ENCODE data around the gene POFUT2. TPM values are rescaled to one million over a fixed set of nuclear protein-coding genes. Genes with fewer than 3 reads are reported as not detected.

The POFUT2 gene
- total RNA-seq, 1 experiment from 2014 or later = 28.2 TPM

DNA sequence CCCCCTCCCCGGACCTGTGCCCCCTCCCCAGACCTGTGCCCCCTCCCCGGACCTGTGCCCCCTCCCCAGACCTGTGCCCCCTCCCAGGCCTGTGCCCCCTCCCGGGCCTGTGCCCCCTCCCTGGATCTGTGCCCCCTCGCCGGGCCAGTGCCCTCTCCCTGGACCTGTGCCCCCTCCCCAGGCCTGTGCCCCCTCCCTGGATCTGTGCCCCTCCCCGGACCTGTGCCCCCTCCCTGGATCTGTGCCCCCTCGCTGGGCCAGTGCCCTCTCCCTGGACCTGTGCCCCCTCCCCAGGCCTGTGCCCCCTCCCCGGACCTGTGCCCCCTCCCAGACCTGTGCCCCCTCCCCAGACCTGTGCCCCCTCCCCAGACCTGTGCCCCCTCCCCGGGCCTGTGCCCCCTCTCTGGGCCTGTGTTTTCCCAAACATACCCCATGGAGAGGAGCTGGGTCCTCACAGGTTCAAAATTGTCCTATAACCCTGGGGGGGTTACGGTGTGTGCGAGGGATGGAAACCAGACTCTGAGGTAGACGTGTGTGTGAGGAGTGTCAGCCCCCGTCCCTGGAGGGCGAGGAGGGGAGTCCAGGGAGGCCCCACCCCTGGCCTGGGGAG lies 47.6 kb upstream of the POFUT2 start:
- Histone ChIP-seq H3K27me3 (ENCODE audit: low read length) (no peaks in the 10 kb centered on the region), H4K20me1 (ENCODE audit: low read length) (no peaks in the 10 kb centered on the region), H3K4me1 (ENCODE audit: insufficient read depth, low read length) (peaks cover 8% of the 10 kb centered on the region), H3K4me3 (ENCODE audit: low read length) (no peak overlapping the region), H3K9me2 (replicated peaks; ENCODE audit: low read length) (no peaks in the 10 kb centered on the region), H3K79me2 (ENCODE audit: low read length) (no peaks in the 10 kb centered on the region), H3K36me3 (ENCODE audit: low read depth, low read length) (no peaks in the 10 kb centered on the region), H3K4me2 (ENCODE audit: low read length) (no peak overlapping the region), H3K9me3 (ENCODE audit: low read length) (no peaks in the 10 kb centered on the region), H2AFZ (ENCODE audit: low read length) (no peak overlapping the region), H3K27ac (ENCODE audit: low read length) (no peak overlapping the region), H3F3A (ENCODE audit: low read length, unreplicated experiment) (no peaks in the 10 kb centered on the region), H3K9ac (ENCODE audit: low read length) (no peak overlapping the region)
- intact Hi-C loops (cut with micrococcal nuclease) = no loop called here
- DNase-seq (no peak), ATAC-seq (no peak)
- BruUV-seq (replicated peaks) = no TSS peak
- POLR2A ChIA-PET (ENCODE audit: unreplicated experiment) = no interaction called here
- TF ChIP-seq EZH2 (IDR thresholded peaks at IDR 0.05; ENCODE audit: low read length, unreplicated experiment) (no peak), EZH2phosphoT487 (IDR thresholded peaks at IDR 0.05; ENCODE audit: borderline replicate concordance, low read length) (no peak)
- TF ChIP-seq, protein P1, sequence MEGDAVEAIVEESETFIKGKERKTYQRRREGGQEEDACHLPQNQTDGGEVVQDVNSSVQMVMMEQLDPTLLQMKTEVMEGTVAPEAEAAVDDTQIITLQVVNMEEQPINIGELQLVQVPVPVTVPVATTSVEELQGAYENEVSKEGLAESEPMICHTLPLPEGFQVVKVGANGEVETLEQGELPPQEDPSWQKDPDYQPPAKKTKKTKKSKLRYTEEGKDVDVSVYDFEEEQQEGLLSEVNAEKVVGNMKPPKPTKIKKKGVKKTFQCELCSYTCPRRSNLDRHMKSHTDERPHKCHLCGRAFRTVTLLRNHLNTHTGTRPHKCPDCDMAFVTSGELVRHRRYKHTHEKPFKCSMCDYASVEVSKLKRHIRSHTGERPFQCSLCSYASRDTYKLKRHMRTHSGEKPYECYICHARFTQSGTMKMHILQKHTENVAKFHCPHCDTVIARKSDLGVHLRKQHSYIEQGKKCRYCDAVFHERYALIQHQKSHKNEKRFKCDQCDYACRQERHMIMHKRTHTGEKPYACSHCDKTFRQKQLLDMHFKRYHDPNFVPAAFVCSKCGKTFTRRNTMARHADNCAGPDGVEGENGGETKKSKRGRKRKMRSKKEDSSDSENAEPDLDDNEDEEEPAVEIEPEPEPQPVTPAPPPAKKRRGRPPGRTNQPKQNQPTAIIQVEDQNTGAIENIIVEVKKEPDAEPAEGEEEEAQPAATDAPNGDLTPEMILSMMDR (conservative IDR thresholded peaks at IDR 0.05; ENCODE audit: low read depth, low read length) = no peak
- CTCF ChIA-PET = no interaction called here

DNA sequence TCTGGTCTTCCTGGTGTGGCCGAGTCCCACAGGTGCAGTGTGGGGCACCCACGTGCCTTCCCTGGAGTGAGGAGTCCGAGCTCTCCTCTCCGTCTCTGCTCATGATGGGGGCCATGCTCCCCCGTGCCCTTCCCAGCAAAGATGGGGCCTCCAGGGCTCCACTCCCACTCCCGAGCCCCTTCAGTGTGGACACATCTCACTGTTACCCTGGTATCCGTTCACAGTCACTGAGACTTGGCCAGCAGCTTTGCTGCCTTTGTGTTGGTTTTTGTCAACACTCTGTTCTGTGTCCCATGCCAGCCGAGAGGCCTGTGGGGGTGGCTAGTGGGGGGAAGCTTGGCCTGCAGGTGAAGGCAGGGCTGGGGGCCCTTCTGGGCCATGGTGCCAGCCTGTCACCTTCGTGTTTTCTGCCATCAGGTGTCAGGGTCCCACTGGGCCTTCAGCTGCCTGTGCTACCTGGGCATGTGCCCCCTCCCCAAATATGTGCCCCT lies 46.9 kb upstream of the POFUT2 start:
- no peak overlapping the region for H3K9ac ChIP-seq (ENCODE audit: low read length)
- H3K4me2 ChIP-seq (ENCODE audit: low read length) = no peak overlapping the region

DNA sequence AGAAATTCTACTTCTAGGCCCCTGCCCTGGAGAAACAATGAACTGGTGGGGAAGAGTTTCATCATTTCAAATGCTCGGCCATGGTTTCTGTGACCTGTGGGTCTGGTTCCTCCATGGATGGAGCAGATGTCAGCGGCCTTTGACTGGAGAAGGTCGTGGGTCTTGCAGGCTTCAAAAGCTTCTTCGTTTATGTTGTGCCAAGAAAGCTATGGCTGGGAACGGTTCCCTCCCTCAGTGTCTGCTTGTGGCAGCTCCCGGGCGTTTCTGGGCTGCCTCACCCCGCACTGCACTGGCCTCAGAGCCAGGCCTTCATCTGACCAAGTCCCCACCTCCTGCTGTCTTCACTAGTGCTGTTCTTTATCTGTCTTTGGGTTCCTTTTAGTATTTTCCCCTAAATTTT lies 46.4 kb upstream of the POFUT2 start:
- H3K9me2 ChIP-seq (replicated peaks; ENCODE audit: low read length) = no peaks in the 10 kb centered on the region
- H3K9ac ChIP-seq (ENCODE audit: low read length) = no peak overlapping the region
- ChIA-PET CTCF (no interaction called here), POLR2A (ENCODE audit: unreplicated experiment) (no interaction called here)
- no peak overlapping the region for H3K4me3 ChIP-seq (ENCODE audit: low read length)
- intact Hi-C loops (cut with micrococcal nuclease) = no loop called here
- no peak for DNase-seq
- no peaks in the 10 kb centered on the region for H3F3A ChIP-seq (ENCODE audit: low read length, unreplicated experiment)
- H3K4me2 ChIP-seq (ENCODE audit: low read length) = no peak overlapping the region
- H2AFZ ChIP-seq (ENCODE audit: low read length) = no peak overlapping the region
- no peaks in the 10 kb centered on the region for H3K27me3 ChIP-seq (ENCODE audit: low read length)
- no peaks in the 10 kb centered on the region for H3K9me3 ChIP-seq (ENCODE audit: low read length)
- peaks cover 19% of the 10 kb centered on the region for H3K4me1 ChIP-seq (ENCODE audit: insufficient read depth, low read length)
- no peaks in the 10 kb centered on the region for H3K79me2 ChIP-seq (ENCODE audit: low read length)
- no TSS peak for BruUV-seq (replicated peaks)
- no peak overlapping the region for H3K27ac ChIP-seq (ENCODE audit: low read length)
- no peaks in the 10 kb centered on the region for H3K36me3 ChIP-seq (ENCODE audit: low read depth, low read length)
- TF ChIP-seq EZH2phosphoT487 (IDR thresholded peaks at IDR 0.05; ENCODE audit: borderline replicate concordance, low read length) (no peak), EZH2 (IDR thresholded peaks at IDR 0.05; ENCODE audit: low read length, unreplicated experiment) (no peak)
- TF ChIP-seq, protein P1 (conservative IDR thresholded peaks at IDR 0.05; ENCODE audit: low read depth, low read length) = no peak
- ATAC-seq = no peak
- H4K20me1 ChIP-seq (ENCODE audit: low read length) = no peaks in the 10 kb centered on the region

More for the DNA sequence above, 46.9 kb upstream of the POFUT2 start:
- Histone ChIP-seq H3F3A (ENCODE audit: low read length, unreplicated experiment) (no peaks in the 10 kb centered on the region), H3K36me3 (ENCODE audit: low read depth, low read length) (no peaks in the 10 kb centered on the region), H3K9me3 (ENCODE audit: low read length) (no peaks in the 10 kb centered on the region), H3K4me3 (ENCODE audit: low read length) (no peak overlapping the region), H2AFZ (ENCODE audit: low read length) (no peak overlapping the region), H3K79me2 (ENCODE audit: low read length) (no peaks in the 10 kb centered on the region), H3K27me3 (ENCODE audit: low read length) (no peaks in the 10 kb centered on the region), H3K9me2 (replicated peaks; ENCODE audit: low read length) (no peaks in the 10 kb centered on the region), H3K27ac (ENCODE audit: low read length) (no peak overlapping the region), H3K4me1 (ENCODE audit: insufficient read depth, low read length) (peaks cover 14% of the 10 kb centered on the region), H4K20me1 (ENCODE audit: low read length) (no peaks in the 10 kb centered on the region)
- intact Hi-C loops (cut with micrococcal nuclease) = no loop called here
- TF ChIP-seq EZH2phosphoT487 (IDR thresholded peaks at IDR 0.05; ENCODE audit: borderline replicate concordance, low read length) = no peak
- TF ChIP-seq, protein P1 (conservative IDR thresholded peaks at IDR 0.05; ENCODE audit: low read depth, low read length) = no peak
- no peak for TF ChIP-seq EZH2 (IDR thresholded peaks at IDR 0.05; ENCODE audit: low read length, unreplicated experiment)
- no peak for ATAC-seq
- no TSS peak for BruUV-seq (replicated peaks)
- CTCF ChIA-PET = no interaction called here
- POLR2A ChIA-PET (ENCODE audit: unreplicated experiment) = no interaction called here
- no peak for DNase-seq

Data from PC-3 (cell line).